GM18861 (cell line): ENCODE data around the gene EPHA8.

Experiments used
- ATAC-seq: cut with Tn5 transposase; IDR thresholded peaks from one replicate; pipeline ENCODE4 v1.9.1; 2021; ENCODE audit not compliant: unreplicated experiment

Gene EPHA8

DNA sequence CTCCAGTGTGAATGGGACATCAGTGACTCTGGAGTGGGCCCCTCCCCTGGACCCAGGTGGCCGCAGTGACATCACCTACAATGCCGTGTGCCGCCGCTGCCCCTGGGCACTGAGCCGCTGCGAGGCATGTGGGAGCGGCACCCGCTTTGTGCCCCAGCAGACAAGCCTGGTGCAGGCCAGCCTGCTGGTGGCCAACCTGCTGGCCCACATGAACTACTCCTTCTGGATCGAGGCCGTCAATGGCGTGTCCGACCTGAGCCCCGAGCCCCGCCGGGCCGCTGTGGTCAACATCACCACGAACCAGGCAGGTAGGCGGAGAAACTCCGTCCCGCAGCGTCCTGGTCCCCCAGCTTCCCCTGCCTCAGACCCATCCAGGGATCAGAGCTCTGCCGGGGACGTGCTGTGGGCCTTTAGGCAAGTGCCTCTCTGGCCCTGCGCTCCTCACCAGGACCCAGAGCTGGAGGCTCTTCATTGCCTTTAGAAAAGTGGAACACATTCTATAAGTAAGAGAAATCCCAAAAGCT is 25.7 kb downstream of the EPHA8 start:
- no peak for ATAC-seq

DNA sequence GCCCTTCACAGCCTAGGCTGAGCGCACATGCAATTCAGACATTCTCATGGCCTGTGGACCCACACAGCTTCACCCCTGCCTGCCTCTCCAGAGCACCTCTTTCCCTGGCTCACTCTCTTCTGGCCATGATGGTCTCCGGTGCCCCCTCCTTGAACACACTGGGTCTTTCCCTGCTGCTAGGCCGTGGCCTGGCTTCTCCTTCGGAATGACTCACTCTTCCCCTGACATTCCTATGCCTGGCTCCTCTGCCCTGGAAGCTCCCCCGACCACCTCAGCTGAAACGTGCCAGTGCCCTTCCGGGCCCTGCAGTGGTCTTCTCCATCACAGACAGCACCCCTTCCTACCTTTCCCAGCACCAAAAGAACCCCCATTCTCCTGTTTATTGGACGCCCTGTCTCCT is 28.3 kb downstream of the EPHA8 start:
- ATAC-seq: no peak

DNA sequence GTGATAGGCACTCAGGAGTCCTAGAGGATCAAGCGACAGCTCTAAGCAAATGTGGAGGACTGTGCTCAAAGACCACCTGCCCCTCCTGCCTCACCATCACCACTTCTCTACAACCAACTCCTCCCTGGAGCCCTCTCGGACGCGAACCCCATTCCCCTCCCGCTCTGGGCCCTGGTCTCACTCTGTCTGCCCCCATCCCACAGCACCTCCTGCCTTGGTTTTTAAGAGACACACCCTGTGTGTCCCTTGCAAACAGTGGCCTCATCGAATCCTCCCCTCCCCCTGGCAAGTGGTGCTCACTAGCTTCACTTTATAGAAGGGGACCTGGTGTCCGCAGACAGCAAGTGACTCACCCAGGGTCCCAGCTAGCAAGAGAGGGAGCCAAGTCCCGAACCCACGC is 28.8 kb downstream of the EPHA8 start:
- ATAC-seq: no peak

DNA sequence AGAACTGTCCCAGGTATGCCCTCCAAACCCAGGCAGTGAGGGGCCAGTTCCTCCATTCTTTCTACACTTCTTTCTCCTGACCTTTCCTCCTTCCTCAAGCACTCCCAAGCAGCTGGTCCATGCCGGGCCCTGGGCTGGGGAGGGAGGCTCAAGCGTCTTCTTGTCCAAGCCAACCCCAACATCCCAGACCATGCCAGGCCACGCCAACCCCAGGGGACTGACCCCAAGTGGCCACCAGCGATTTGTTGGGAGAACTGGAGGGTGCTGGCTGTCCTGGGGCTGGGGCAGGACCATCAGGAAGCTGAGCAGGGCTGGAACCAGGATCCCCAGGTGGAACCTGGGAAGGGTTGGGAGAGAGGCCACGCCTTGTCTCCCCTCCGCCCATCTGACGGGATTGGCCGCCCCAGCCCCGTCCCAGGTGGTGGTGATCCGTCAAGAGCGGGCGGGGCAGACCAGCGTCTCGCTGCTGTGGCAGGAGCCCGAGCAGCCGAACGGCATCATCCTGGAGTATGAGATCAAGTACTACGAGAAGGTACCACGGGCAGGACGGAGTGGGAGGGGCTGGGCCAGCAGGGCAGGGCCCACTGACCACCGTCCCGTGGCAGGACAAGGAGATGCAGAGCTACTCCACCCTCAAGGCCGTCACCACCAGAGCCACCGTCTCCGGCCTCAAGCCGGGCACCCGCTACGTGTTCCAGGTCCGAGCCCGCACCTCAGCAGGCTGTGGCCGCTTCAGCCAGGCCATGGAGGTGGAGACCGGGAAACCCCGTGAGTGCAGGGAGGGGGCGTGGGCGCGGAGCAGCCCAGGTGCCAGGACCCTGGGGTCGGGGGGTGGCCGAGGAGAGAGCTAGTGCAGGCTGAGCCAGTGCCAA is 29.9 kb downstream of the EPHA8 start:
- ATAC-seq: no peak

DNA sequence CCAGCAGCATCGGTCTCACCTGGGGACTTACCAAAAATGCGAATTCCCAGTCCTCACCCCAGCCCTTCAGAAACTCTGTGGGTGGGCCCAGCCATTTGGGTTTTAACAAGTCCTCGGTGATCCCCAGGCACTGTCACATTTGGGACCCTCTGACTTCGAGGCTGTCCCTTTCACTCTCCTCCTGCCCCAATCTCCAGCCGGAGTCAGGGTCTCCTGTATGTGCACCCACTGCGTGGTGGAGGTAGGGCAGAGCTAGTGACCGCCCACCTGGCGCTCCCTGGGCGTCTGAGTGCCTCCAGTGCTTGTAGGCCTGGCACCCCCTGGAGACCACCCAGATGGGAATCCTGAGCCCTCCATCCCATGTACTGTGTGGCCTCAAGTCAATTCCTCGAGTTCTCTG is 31.1 kb downstream of the EPHA8 start:
- ATAC-seq: no peak

DNA sequence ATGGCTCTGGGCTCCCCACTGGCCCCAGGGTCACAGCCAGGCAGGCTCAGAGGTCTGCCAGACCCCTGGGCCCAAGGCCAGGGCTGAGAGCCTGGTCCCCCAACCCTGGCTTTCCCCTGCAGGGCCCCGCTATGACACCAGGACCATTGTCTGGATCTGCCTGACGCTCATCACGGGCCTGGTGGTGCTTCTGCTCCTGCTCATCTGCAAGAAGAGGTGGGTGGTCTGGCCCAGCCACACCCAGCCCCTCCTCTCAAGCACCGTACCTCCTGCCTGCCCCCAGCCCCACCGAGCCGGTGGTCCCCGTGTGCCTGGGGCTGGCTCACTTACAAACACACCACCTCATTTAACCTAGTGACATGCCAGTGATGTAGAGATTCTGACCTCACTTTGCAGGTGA is 31.8 kb downstream of the EPHA8 start:
- ATAC-seq: no peak

DNA sequence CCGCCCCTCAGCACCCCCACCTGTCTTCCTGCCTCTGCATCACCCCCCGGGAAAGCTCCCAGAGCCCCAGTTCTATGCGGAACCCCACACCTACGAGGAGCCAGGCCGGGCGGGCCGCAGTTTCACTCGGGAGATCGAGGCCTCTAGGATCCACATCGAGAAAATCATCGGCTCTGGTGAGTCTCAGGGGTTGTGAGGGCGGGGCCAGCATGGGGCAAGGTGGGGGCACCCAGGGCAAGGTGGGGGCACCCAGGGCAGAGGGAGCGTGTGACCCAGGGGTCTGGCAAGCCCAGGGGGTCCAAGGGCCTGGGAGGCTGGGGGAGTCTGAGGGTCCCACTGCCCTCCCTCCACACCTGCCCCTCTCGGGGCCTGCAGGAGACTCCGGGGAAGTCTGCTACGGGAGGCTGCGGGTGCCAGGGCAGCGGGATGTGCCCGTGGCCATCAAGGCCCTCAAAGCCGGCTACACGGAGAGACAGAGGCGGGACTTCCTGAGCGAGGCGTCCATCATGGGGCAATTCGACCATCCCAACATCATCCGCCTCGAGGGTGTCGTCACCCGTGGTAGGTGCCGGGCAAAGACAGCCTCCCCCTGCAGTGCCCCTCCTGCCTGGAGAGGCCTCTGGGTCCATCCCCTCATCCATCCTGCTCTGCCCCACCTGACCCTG is 34.1 kb downstream of the EPHA8 start:
- ATAC-seq: no peak

DNA sequence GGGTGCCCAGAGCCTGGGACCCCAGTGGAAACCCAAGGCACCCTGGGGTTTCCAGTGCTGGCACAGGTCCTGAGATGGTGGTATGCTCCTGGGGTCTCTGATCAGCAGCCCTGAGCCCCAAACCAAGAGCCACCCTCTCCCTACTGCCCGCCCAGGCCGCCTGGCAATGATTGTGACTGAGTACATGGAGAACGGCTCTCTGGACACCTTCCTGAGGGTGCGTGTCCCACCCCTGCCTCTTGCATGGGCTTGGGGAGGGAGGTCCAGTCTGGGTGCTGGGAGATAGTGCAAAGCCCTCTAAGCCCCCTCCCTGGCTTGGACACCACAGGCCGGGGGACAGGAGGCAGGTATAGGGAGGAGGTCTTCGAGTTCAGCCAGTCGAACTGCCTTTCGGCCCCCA is 34.7 kb downstream of the EPHA8 start:
- no peak for ATAC-seq

DNA sequence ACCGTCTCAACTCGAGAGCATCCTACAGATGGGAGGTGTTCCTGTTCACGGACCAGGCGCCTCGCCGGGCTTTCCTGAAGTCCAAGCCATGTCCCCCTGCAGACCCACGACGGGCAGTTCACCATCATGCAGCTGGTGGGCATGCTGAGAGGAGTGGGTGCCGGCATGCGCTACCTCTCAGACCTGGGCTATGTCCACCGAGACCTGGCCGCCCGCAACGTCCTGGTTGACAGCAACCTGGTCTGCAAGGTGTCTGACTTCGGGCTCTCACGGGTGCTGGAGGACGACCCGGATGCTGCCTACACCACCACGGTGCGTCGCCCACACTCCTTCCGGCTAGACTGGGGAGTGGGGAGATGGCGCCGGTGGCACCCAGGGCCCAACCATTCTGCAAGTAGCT is 35.4 kb downstream of the EPHA8 start:
- no peak for ATAC-seq

DNA sequence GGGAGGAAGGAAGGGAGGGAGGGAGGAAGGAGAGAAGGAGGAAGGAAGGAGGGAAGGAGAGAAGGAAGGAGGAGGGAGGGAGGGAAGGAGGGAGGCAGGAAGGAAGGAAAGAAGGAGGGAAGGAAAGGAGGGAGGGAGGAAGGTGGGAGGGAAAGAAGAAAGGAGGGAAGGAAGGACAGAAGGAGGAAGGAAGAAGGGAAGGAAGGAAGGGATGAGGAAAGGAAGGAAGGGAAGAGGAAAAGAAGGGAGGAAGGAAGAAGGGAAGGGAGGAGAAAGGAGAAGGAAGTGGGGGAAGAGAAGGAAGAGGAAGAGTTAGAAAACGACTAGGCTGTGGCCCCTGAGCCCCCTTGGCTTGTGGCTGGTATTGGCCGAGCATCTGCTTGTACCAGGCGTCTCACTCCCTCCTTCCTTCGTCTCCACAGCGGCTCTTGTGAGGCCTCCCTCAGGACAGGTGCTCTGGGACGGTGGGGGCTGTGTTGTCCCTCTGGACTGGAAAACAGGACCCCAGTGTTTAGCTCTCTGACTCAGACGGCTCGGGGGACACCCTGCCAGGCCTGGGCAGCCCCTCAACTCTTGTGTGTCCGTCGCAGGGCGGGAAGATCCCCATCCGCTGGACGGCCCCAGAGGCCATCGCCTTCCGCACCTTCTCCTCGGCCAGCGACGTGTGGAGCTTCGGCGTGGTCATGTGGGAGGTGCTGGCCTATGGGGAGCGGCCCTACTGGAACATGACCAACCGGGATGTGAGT is 37.0 kb downstream of the EPHA8 start:
- ATAC-seq: no peak

DNA sequence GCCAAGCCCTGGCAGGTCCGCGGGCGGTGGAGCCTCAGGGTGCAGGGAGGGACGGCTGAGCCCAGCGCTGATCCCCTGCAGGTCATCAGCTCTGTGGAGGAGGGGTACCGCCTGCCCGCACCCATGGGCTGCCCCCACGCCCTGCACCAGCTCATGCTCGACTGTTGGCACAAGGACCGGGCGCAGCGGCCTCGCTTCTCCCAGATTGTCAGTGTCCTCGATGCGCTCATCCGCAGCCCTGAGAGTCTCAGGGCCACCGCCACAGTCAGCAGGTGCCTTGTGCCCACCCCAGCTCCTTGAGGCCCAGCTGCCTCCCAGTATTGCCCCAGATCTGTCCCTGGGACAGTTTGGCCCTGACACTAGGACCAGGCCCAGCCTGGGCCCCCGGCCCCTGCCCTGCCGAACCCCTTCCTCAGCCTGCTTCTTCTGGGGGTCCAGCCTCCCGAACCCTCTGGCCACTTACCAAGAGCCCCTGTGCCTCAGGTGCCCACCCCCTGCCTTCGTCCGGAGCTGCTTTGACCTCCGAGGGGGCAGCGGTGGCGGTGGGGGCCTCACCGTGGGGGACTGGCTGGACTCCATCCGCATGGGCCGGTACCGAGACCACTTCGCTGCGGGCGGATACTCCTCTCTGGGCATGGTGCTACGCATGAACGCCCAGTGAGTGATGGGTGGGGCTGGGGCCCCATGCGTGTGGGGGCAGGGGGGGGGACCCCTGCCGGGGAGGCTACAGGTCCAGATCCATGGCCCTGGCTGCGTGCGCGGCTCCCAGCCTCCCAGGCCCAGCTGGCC is 37.7 kb downstream of the EPHA8 start:
- ATAC-seq: no peak

DNA sequence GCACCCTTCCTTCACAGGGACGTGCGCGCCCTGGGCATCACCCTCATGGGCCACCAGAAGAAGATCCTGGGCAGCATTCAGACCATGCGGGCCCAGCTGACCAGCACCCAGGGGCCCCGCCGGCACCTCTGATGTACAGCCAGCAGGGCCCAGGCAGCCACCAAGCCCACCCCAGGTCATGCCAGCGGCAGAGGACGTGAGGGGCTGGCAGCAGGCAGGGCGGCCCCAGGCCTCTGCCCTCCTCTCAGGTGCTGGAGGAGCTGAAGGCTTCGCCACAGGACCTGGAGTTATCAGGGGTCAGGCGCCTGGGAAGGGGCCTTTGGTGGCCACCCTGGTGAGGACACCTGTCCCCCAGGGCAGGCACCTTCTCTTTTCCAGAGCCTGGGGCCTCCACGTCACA is 38.3 kb downstream of the EPHA8 start:
- no peak for ATAC-seq

DNA sequence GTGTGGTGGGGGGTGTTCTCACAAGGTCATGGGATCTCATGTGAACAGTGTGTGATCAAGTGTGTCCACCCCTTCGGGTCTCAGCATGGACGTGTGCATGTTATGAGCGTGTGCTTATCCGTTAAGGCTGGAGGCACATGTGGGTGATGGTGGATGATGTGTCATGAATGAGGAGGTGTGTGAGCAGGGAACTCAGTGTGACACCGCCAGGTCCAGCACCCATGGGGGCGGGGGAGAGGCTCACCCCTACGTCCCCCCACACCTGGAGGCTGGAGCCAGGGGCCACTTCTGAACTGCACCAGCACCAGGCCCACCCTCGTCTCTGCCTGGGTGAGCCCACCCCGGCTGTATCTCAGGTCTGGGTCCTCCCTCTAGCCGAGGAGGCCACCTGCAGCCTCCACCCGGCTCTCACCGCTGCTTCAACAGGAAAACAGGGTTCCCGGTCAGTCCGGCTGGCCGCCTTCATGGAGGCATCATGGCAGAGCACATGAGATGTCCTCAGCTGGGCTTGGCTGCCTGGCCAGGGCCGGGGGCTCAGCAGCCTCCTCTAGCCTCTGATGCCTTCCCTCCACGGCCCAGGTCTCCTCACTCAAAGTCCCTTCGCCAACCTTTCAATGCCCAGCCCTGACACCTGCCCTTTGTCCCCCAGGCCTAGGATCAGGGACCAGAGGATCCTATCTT is 38.9 kb downstream of the EPHA8 start:
- no peak for ATAC-seq

DNA sequence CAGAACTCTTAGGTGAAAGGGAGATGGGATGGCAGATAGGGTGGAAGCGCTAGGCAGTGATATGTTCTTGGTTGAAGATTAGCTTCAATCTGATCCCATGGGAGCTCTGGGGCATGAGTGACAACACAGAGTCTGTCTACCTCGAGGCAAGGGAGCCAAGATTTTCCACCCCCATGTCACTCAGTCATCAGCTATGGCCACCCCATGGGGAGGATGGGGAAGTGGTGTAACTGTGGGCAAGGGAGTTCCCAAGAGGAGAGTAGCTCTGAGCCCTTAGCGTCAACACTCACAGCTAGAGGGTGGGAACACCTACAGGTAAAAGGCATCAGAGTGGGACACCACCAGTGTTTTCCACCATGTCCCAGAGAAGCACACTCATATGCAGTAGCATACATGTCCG is 42.9 kb downstream of the EPHA8 start:
- ATAC-seq: no peak

DNA sequence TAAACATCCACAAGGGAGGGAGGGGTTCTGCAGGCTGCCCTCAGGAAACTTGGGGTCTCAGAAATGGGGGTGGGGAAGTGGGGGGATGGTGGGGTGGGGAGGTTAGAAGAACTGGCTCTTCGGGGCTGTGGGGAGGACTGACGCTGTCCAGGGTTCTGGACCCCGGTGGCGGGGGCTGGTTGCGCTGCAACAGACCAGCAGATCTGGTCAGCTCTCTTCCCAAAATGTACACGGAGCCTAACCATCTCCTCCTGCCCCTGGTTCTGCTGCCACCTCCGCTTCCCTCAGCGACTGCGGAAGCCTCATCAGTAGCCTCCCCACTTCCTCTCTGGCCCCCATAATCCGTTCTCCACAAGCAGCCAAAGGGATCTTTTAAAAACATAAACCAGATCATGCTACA is 43.9 kb downstream of the EPHA8 start:
- no peak for ATAC-seq

DNA sequence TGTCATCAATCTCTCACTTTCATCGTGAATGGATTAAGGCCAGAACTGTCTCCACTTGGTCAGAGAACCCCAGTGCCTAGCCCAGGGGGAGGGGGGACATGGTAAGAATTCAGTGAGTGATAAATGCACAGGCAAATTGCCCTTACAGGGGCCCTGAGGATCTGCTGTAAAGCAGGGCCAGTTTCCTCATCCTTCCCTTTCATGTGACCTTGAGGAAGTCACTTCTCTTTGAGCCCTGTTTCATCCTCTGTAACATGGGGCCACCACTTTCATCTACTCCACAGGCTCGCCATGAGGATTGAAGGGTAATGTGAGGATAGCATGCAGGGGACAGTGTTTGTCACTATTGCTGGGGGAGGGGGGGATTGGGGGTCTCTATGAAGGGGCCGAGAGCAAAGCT is 45.1 kb downstream of the EPHA8 start:
- ATAC-seq: no peak

DNA sequence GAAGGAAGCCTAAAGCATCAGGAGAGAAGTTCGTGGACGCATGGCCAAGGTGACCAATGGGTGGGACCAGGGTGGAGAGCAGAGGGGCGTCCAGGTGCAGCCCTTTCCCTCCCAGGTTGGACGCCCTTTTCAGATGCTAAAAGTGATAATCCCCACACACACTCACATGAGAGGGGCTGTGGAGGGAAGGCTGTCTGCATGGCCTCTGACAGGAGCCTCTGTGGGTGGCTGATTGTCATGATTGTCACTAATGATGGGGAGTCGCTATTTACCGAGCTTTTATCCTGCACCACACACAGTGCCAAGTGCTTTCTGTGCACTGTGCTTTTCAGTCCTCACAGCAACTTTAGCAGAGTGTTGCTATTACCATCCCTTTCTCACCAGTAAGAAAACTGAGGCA is 46.0 kb downstream of the EPHA8 start:
- no peak for ATAC-seq

DNA sequence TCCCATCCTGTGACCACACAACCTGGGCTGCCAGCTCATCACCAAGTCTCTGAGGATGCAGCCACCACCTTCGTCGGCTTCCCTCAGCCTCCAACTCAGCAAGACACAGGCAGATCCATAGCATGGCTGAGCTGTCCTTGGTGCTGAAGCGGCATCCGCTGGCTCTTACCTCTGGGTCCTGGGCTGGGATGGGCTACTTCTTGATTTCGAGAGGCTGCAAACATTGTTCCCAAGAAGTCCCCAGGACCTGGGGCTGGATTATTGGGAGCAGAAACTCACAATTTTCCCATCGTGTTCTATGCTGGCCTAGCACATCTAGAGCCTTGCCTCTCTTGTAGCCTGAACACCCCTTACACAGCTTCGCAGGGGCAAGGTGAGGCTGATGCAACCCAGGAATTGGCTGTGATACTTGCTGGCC is 48.2 kb downstream of the EPHA8 start:
- no peak for ATAC-seq

DNA sequence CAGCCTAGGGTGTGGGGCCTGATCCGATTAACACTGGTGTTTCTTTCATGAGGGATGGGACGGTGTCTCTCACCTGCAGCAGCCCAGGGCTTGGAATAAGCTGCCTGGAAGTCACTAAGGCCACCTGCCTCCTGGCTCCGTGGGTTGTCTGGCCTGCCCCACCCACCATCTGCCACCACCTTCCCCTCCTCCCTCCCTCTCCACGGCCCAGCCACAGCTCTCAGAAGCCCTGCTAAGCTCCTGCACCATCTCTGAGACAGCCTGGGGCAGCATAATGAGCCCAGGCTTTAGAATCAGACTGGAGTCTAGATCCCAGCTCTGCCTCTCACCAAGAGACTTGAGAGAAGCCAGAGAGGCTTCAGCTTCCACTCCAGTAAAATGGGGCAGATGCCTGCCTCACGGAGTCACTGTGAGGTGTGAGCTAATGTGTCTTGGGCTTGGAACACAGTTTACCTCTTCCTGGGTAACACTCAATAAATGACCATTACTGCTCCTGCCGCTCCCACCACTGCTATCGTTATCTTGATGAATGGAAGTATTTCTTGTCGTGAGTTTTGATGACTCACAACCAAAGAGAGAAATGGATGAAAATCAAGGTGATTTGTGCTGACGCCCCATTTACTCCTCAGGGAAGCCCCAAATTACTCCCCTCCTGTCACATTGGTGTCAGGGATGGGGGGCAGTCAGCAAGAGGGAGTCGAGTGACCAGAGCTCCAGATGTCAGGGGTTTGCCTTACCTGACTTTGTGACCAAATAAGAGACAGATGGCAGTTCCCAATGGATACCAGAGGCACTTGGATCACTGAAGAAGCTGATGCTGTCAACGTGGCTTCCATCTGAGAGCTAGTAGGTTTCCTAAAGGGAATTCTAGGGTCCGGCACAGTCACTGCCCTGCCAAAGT is 49.6 kb downstream of the EPHA8 start:
- no peak for ATAC-seq
